Endothelial cell of umbilical vein (primary cell): ENCODE results near the gene FKBP14.

Source experiments
- CTCF ChIP-seq, 2 donors: IDR thresholded peaks; 1 replicate in 1 of 2; 2 replicates in 1 of 2; pipeline ENCODE4 v1.5.1; 2011; ENCODE audit warnings: low read length in 2 of 2, mild to moderate bottlenecking in 2 of 2, moderate library complexity in 2 of 2, control low read depth in 1 of 2, inconsistent platforms in 1 of 2, low read depth in 1 of 2; ENCODE audit not compliant: insufficient read depth in 1 of 2; ENCODE audit errors: extremely low read depth in 1 of 2
- MYC ChIP-seq: IDR thresholded peaks from one replicate; pipeline ENCODE4 v1.6.1; 2011; ENCODE audit warnings: mild to moderate bottlenecking, low read depth, low read length
- POLR2A ChIP-seq: IDR thresholded peaks from 2 replicates; pipeline ENCODE4 v1.6.1; 2012; ENCODE audit warnings: low read depth, mild to moderate bottlenecking, control low read depth, low read length
- POLR2AphosphoS5 ChIP-seq: IDR thresholded peaks from 2 replicates; pipeline ENCODE4 v1.6.1; 2012; ENCODE audit warnings: low read depth, mild to moderate bottlenecking, control low read depth, low read length, moderate library complexity; ENCODE audit not compliant: insufficient read depth

- TF ChIP-seq CTCF (IDR thresholded peaks at IDR 0.05; ENCODE audit: extremely low read depth in 1 of 2, insufficient read depth in 1 of 2, low read depth in 1 of 2, low read length in 2 of 2) (no peak), MYC (no peak), POLR2AphosphoS5 (no peak), POLR2A (no peak)
Observed at GRCh38 chr7:30048582-30048981, 22.1 kb upstream of the FKBP14 start.
